ENCODE data around the gene ETFRF1.
A peak's percentile ranks its signal among the peaks of the same experiment; 100 is the strongest.

Gene ETFRF1

GRCh38 chr12:25189656-25190055 lies 5.4 kb upstream of the ETFRF1 start:
- no peak for DNase-seq (ENCODE audit: low read depth)
- no peak for TF ChIP-seq CTCF (IDR thresholded peaks at IDR 0.05; ENCODE audit: insufficient read depth, low read depth, low read length, missing control alignments)
- H3K4me3 ChIP-seq (ENCODE audit: low read depth, low read length), result no peak overlapping the region

GRCh38 chr12:25190793-25191192 lies 4.2 kb upstream of the ETFRF1 start:
- H3K4me3 ChIP-seq (ENCODE audit: low read depth, low read length), result no peak overlapping the region
- TF ChIP-seq CTCF (IDR thresholded peaks at IDR 0.05; ENCODE audit: insufficient read depth, low read depth, low read length, missing control alignments), result no peak
- no peak for DNase-seq (ENCODE audit: low read depth)

GRCh38 chr12:25194214-25194613 lies 823 bp upstream of the ETFRF1 start:
- no peak for DNase-seq (ENCODE audit: low read depth)
- no peak for TF ChIP-seq CTCF (IDR thresholded peaks at IDR 0.05; ENCODE audit: insufficient read depth, low read depth, low read length, missing control alignments)
- H3K4me3 ChIP-seq (ENCODE audit: low read depth, low read length), result no peak overlapping the region

GRCh38 chr12:25194722-25195055 lies 348 bp upstream of the ETFRF1 start:
- DNase-seq (ENCODE audit: low read depth), result no peak
- no peak for TF ChIP-seq CTCF (IDR thresholded peaks at IDR 0.05; ENCODE audit: insufficient read depth, low read depth, low read length, missing control alignments)
- peak overlapping the region; percentile 85 for H3K4me3 ChIP-seq (ENCODE audit: low read depth, low read length)

- DNase-seq (ENCODE audit: low read depth), result no peak
- TF ChIP-seq CTCF (IDR thresholded peaks at IDR 0.05; ENCODE audit: insufficient read depth, low read depth, low read length, missing control alignments), result no peak
- no peak overlapping the region for H3K4me3 ChIP-seq (ENCODE audit: low read depth, low read length)
Observed at GRCh38 chr12:25197608-25198007, 2.6 kb downstream of the ETFRF1 start.

GRCh38 chr12:25200703-25201102 lies 5.7 kb downstream of the ETFRF1 start:
- H3K4me3 ChIP-seq (ENCODE audit: low read depth, low read length), result no peak overlapping the region
- no peak for TF ChIP-seq CTCF (IDR thresholded peaks at IDR 0.05; ENCODE audit: insufficient read depth, low read depth, low read length, missing control alignments)
- DNase-seq (ENCODE audit: low read depth), result no peak

- no peak for TF ChIP-seq CTCF (IDR thresholded peaks at IDR 0.05; ENCODE audit: insufficient read depth, low read depth, low read length, missing control alignments)
- DNase-seq (ENCODE audit: low read depth), result no peak
- no peak overlapping the region for H3K4me3 ChIP-seq (ENCODE audit: low read depth, low read length)
Observed at GRCh38 chr12:25202137-25202536, 7.1 kb downstream of the ETFRF1 start.

All from GM12865 (cell line).